ENCODE data around the gene VSTM5.

DNA sequence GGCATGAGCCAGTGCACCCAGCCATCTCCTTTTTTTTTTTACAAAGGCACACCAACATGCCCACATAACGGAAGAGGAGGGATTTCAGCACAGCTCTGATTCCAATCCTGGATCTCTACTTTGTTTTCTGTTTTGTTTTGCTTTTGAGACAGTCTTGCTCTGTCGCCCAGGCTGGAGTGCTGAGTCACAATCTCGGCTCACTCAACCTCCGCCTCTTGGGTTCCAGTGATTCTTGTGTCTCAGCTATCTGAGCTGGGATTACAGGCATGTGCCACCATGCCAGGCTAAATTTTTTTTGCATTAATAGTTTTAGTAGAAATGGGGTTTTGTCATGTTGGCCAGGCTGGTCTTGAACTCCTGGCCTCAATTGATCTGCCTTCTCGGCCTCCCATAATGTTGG, 28.1 kb downstream of the VSTM5 start:
- TF ChIP-seq, protein P1, sequence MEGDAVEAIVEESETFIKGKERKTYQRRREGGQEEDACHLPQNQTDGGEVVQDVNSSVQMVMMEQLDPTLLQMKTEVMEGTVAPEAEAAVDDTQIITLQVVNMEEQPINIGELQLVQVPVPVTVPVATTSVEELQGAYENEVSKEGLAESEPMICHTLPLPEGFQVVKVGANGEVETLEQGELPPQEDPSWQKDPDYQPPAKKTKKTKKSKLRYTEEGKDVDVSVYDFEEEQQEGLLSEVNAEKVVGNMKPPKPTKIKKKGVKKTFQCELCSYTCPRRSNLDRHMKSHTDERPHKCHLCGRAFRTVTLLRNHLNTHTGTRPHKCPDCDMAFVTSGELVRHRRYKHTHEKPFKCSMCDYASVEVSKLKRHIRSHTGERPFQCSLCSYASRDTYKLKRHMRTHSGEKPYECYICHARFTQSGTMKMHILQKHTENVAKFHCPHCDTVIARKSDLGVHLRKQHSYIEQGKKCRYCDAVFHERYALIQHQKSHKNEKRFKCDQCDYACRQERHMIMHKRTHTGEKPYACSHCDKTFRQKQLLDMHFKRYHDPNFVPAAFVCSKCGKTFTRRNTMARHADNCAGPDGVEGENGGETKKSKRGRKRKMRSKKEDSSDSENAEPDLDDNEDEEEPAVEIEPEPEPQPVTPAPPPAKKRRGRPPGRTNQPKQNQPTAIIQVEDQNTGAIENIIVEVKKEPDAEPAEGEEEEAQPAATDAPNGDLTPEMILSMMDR (IDR thresholded peaks at IDR 0.05; ENCODE audit: low read depth, low read length) = no peak
- TF ChIP-seq POLR2A (IDR thresholded peaks at IDR 0.05; ENCODE audit: extremely low read depth, insufficient read length) (no peak), MYC (IDR thresholded peaks at IDR 0.05; ENCODE audit: low read depth, low read length) (no peak)
- TF ChIP-seq, protein P2, sequence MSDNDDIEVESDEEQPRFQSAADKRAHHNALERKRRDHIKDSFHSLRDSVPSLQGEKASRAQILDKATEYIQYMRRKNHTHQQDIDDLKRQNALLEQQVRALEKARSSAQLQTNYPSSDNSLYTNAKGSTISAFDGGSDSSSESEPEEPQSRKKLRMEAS (IDR thresholded peaks at IDR 0.05; ENCODE audit: low read depth, low read length) = no peak

Data from NB4 (cell line).